ENCODE measurements around the gene MAP2K7. TPM values are rescaled to one million over a fixed set of nuclear protein-coding genes. Genes with fewer than 3 reads are reported as not detected.
"Not testable (repeated sequence)": the region's sequence is repeated elsewhere in the genome, so short reads cannot be mapped to it uniquely, and the experiment has no call there.

The MAP2K7 gene
- total RNA-seq, 1 experiment from 2014 or later: 46.1 TPM

- TF ChIP-seq EZH2 (IDR thresholded peaks at IDR 0.05; ENCODE audit: borderline replicate concordance, low read depth, low read length, poor library complexity, severe bottlenecking) (no peak), CTCF (conservative IDR thresholded peaks at IDR 0.05; ENCODE audit: low read depth, low read length) (no peak)
- H3K27ac ChIP-seq (ENCODE audit: low read depth, low read length, poor library complexity, severe bottlenecking): peak overlapping the region; percentile 51
- no peaks in the 10 kb centered on the region for H3K9me3 ChIP-seq (ENCODE audit: low read depth, low read length, poor library complexity, severe bottlenecking)
- peaks cover 43% of the 10 kb centered on the region for H3K4me1 ChIP-seq (ENCODE audit: insufficient read depth, low read length, poor library complexity, severe bottlenecking)
- intact Hi-C loops (cut with micrococcal nuclease; ENCODE audit: unreplicated experiment): no loop called here
- H3K27me3 ChIP-seq (replicated peaks; ENCODE audit: insufficient read depth, low read depth, low read length, poor library complexity): no peaks in the 10 kb centered on the region
- ChIA-PET CTCF (no interaction called here), POLR2A (ENCODE audit: low non-redundant PET) (no interaction called here)
- DNase-seq (ENCODE audit: low spot score): no peak
- peaks cover 32% of the 10 kb centered on the region for H3K36me3 ChIP-seq (ENCODE audit: insufficient read depth, low read length, poor library complexity, severe bottlenecking)
- no peak overlapping the region for H3K4me3 ChIP-seq (ENCODE audit: low read depth, low read length, poor library complexity, severe bottlenecking)
- no TSS peak for BruUV-seq (replicated peaks)
These were observed 24.1 kb downstream of the MAP2K7 start for GRCh38 chr19:7927605-7928333.

GRCh38 chr19:7928334-7928706 lies 24.6 kb downstream of the MAP2K7 start:
- CTCF ChIA-PET: interaction anchor here (1.4 to 1.6 kb wide), 2 partner anchors 8 to 16 kb away, joined by 3 to 9 read pairs; partner anchors contain the start of gene TIMM44
- Histone ChIP-seq H3K4me3 (ENCODE audit: low read depth, low read length, poor library complexity, severe bottlenecking) (no peak overlapping the region), H3K27ac (ENCODE audit: low read depth, low read length, poor library complexity, severe bottlenecking) (peak overlapping the region; percentile 51), H3K9me3 (ENCODE audit: low read depth, low read length, poor library complexity, severe bottlenecking) (no peaks in the 10 kb centered on the region), H3K27me3 (replicated peaks; ENCODE audit: insufficient read depth, low read depth, low read length, poor library complexity) (no peaks in the 10 kb centered on the region), H3K36me3 (ENCODE audit: insufficient read depth, low read length, poor library complexity, severe bottlenecking) (peaks cover 33% of the 10 kb centered on the region), H3K4me1 (ENCODE audit: insufficient read depth, low read length, poor library complexity, severe bottlenecking) (peaks cover 40% of the 10 kb centered on the region)
- POLR2A ChIA-PET (ENCODE audit: low non-redundant PET): interaction anchor here (0.6 kb wide), 1 partner anchor 25 kb away, joined by 3 read pairs; no protein-coding TSS in a partner anchor
- DNase-seq (ENCODE audit: low spot score): no peak
- TF ChIP-seq CTCF (conservative IDR thresholded peaks at IDR 0.05; ENCODE audit: low read depth, low read length) (no peak), EZH2 (IDR thresholded peaks at IDR 0.05; ENCODE audit: borderline replicate concordance, low read depth, low read length, poor library complexity, severe bottlenecking) (no peak)
- intact Hi-C loops (cut with micrococcal nuclease; ENCODE audit: unreplicated experiment): no loop called here
- no TSS peak for BruUV-seq (replicated peaks)

GRCh38 chr19:7928741-7929701 lies 25.3 kb downstream of the MAP2K7 start:
- Histone ChIP-seq H3K36me3 (ENCODE audit: insufficient read depth, low read length, poor library complexity, severe bottlenecking) (peaks cover 40% of the 10 kb centered on the region), H3K4me1 (ENCODE audit: insufficient read depth, low read length, poor library complexity, severe bottlenecking) (peaks cover 33% of the 10 kb centered on the region), H3K27me3 (replicated peaks; ENCODE audit: insufficient read depth, low read depth, low read length, poor library complexity) (no peaks in the 10 kb centered on the region), H3K27ac (ENCODE audit: low read depth, low read length, poor library complexity, severe bottlenecking) (peak overlapping the region; percentile 51), H3K9me3 (ENCODE audit: low read depth, low read length, poor library complexity, severe bottlenecking) (no peaks in the 10 kb centered on the region), H3K4me3 (ENCODE audit: low read depth, low read length, poor library complexity, severe bottlenecking) (no peak overlapping the region)
- no TSS peak for BruUV-seq (replicated peaks)
- intact Hi-C loops (cut with micrococcal nuclease; ENCODE audit: unreplicated experiment): no loop called here
- TF ChIP-seq EZH2 (IDR thresholded peaks at IDR 0.05; ENCODE audit: borderline replicate concordance, low read depth, low read length, poor library complexity, severe bottlenecking) (no peak), CTCF (conservative IDR thresholded peaks at IDR 0.05; ENCODE audit: low read depth, low read length) (peak; percentile 53)
- ChIA-PET CTCF (interaction anchor here (0.5 to 1.6 kb wide), 4 partner anchors 8 to 361 kb away, joined by 3 to 9 read pairs (median 6); partner anchors contain the start of gene TIMM44), POLR2A (ENCODE audit: low non-redundant PET) (interaction anchor here (0.5 to 1.1 kb wide), 3 partner anchors 15 to 79 kb away, joined by 3 to 5 read pairs (median 3); no protein-coding TSS in a partner anchor)
- DNase-seq (ENCODE audit: low spot score): peak; percentile 79

- Histone ChIP-seq H3K4me1 (ENCODE audit: insufficient read depth, low read length, poor library complexity, severe bottlenecking) (peaks cover 22% of the 10 kb centered on the region), H3K36me3 (ENCODE audit: insufficient read depth, low read length, poor library complexity, severe bottlenecking) (peaks cover 50% of the 10 kb centered on the region)
- H3K9me3 ChIP-seq (ENCODE audit: low read depth, low read length, poor library complexity, severe bottlenecking); H3K27ac ChIP-seq (ENCODE audit: low read depth, low read length, poor library complexity, severe bottlenecking); H3K27me3 ChIP-seq (replicated peaks; ENCODE audit: insufficient read depth, low read depth, low read length, poor library complexity); DNase-seq (ENCODE audit: low spot score); BruUV-seq (replicated peaks); H3K4me3 ChIP-seq (ENCODE audit: low read depth, low read length, poor library complexity, severe bottlenecking); intact Hi-C loops (cut with micrococcal nuclease; ENCODE audit: unreplicated experiment); POLR2A ChIA-PET (ENCODE audit: low non-redundant PET): not testable (repeated sequence)
- CTCF ChIA-PET: interaction anchor here (0.5 kb wide), 1 partner anchor 61 kb away, joined by 3 read pairs; no protein-coding TSS in a partner anchor
These were observed 26.4 kb downstream of the MAP2K7 start for GRCh38 chr19:7930030-7930429.
